CD4-positive, alpha-beta memory T cell (primary cell): ENCODE measurements around the gene CXADR. TPM values are rescaled to one million over a fixed set of nuclear protein-coding genes. Genes with fewer than 3 reads are reported as not detected.

Source experiments
- CTCF ChIA-PET: fragments of 350-600 bp; sonication (Branson Sonifier 250); formaldehyde crosslinking; loops from one replicate; lab custom pipeline; 2021; ENCODE audit warnings: inconsistent platforms; ENCODE audit not compliant: partially characterized antibody; lab: Charles Lee
- POLR2A ChIA-PET: fragments of 350-600 bp; sonication (Branson Sonifier 250); formaldehyde crosslinking; loops from one replicate; lab custom pipeline; 2021; ENCODE audit not compliant: partially characterized antibody; lab: Charles Lee
- DNase-seq, 5 donors: peaks; one replicate each; pipeline versions ENCODE4 v3.0.0 to v3.0.0-alpha.2; 2020 to 2022; ENCODE audit warnings: mixed read lengths in 1 of 5
- H3K27ac ChIP-seq: one replicate; pipeline ENCODE4 v1.7.0; 2013; ENCODE audit warnings: low read depth, low read length
- H3K27me3 ChIP-seq: 2 replicates; pipeline ENCODE4 v1.7.0; 2013; ENCODE audit warnings: mild to moderate bottlenecking, low read length, moderate library complexity; ENCODE audit not compliant: insufficient read depth
- H3K36me3 ChIP-seq: 2 replicates; pipeline ENCODE4 v1.7.0; 2013; ENCODE audit warnings: mild to moderate bottlenecking, low read length, moderate library complexity; ENCODE audit not compliant: insufficient read depth
- H3K4me1 ChIP-seq: 2 replicates; pipeline ENCODE4 v1.7.0; 2013; ENCODE audit warnings: mild to moderate bottlenecking, low read length, moderate library complexity; ENCODE audit not compliant: insufficient read depth
- H3K4me3 ChIP-seq, 2 donors: one replicate each; pipeline ENCODE4 v1.7.0; 2013; ENCODE audit warnings: low read length in 2 of 2, mild to moderate bottlenecking in 1 of 2
- H3K9me3 ChIP-seq, 2 donors: one replicate each; pipeline ENCODE4 v1.7.0; 2013; ENCODE audit warnings: low read length in 2 of 2, control low read depth in 1 of 2; ENCODE audit not compliant: control insufficient read depth in 1 of 2
- H3K27ac Mint-ChIP-seq, 7 donors: one replicate each; pipeline ENCODE4 v1.8.0; 2020 to 2021; ENCODE audit warnings: mixed read lengths in 7 of 7, mild to moderate bottlenecking in 6 of 7, inconsistent platforms in 3 of 7, moderate library complexity in 3 of 7
- H3K27me3 Mint-ChIP-seq, 2 donors: one replicate each; pipeline ENCODE4 v1.8.0; 2020 to 2021; ENCODE audit warnings: mixed read lengths in 2 of 2
- H3K36me3 Mint-ChIP-seq, 2 donors: one replicate each; pipeline ENCODE4 v1.8.0; 2020 to 2021; ENCODE audit warnings: mixed read lengths in 2 of 2, inconsistent platforms in 1 of 2, mild to moderate bottlenecking in 1 of 2
- H3K4me1 Mint-ChIP-seq, 4 donors: one replicate each; pipeline ENCODE4 v1.8.0; 2020 to 2021; ENCODE audit warnings: mixed read lengths in 4 of 4, mild to moderate bottlenecking in 1 of 4
- H3K4me3 Mint-ChIP-seq, 8 donors: one replicate each; pipeline ENCODE4 v1.8.0; 2020 to 2021; ENCODE audit warnings: mixed read lengths in 8 of 8, mild to moderate bottlenecking in 7 of 8, moderate library complexity in 6 of 8, inconsistent platforms in 3 of 8
- H3K9me3 Mint-ChIP-seq, 8 donors: one replicate each; pipeline ENCODE4 v1.8.0; 2020 to 2021; ENCODE audit warnings: mixed read lengths in 8 of 8, mild to moderate bottlenecking in 5 of 8, inconsistent platforms in 3 of 8, moderate library complexity in 1 of 8
- intact Hi-C: fragments of 100-400 bp; cut with micrococcal nuclease; formaldehyde crosslinking; loops from one replicate; pipeline ENCODE4 v1.15.1; 2023
- polyA plus RNA-seq, 2 donors: library from polyadenylated mRNA; unstranded; fragments of 300-500 nt; fragmentation: Illumina TruSeq; gene quantifications; one replicate each; pipeline ENCODE4 v1.2.3, GENCODE V29; 2021
- total RNA-seq, 2 experiments: library from RNA; stranded (reverse); gene quantifications; one replicate each; pipeline ENCODE4 v1.2.3, GENCODE V29; 2021

CXADR gene
- total and polyA plus RNA-seq, 4 experiments from 2014 or later = 0.13 to 1.4 (median 0.82) TPM

DNA sequence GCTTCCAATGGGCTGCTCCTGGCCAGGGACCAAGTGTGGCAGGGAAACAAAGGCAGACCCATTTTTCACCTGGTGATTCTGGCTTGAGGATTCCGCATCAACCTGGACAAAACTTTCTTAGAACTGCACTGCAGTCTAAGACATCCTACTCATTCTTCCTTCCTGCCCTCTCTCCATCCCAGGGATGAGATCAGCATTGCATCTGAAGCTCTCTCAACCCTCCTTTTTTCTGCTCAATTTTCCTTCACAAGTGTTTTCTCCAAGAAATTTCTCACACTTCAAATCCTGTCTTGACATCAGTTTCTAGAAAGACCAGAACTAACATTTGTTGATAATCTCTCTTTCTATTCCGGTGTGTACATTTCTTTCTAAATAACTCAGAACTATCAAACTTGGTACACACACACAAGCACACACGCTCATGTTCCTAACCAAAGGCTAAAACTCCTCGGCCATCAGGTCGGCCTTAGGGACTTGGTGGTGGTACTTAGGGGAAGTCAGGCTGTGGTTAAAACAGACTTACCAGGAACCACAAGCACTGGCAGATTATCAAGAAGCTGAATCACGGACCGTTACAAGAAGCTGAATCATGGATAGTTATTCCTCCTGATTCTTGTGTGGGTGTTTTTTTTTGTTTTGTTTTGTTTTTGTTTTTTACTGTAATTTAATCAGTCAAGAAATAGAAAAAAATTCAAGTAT lies 21.0 kb upstream of the CXADR start:
- Histone ChIP-seq H3K36me3 (no peaks in the 10 kb centered on the region), H3K9me3 (no peaks in the 10 kb centered on the region), H3K4me1 (no peaks in the 10 kb centered on the region), H3K27me3 (no peaks in the 10 kb centered on the region), H3K4me3 (no peak overlapping the region), H3K27ac (no peak overlapping the region)
- H3K27me3 Mint-ChIP-seq = peaks cover 4% of the 10 kb centered on the region in 2 donors
- H3K9me3 Mint-ChIP-seq = peaks cover 0 to 2% (median 0%) of the 10 kb centered on the region in 8 donors
- no peak overlapping the region for H3K4me3 Mint-ChIP-seq
- no peaks in the 10 kb centered on the region for H3K36me3 Mint-ChIP-seq
- intact Hi-C loops = no loop called here
- H3K27ac Mint-ChIP-seq = no peak overlapping the region
- ChIA-PET CTCF (no interaction called here), POLR2A (no interaction called here)
- H3K4me1 Mint-ChIP-seq = no peaks in the 10 kb centered on the region
- no peak for DNase-seq

DNA sequence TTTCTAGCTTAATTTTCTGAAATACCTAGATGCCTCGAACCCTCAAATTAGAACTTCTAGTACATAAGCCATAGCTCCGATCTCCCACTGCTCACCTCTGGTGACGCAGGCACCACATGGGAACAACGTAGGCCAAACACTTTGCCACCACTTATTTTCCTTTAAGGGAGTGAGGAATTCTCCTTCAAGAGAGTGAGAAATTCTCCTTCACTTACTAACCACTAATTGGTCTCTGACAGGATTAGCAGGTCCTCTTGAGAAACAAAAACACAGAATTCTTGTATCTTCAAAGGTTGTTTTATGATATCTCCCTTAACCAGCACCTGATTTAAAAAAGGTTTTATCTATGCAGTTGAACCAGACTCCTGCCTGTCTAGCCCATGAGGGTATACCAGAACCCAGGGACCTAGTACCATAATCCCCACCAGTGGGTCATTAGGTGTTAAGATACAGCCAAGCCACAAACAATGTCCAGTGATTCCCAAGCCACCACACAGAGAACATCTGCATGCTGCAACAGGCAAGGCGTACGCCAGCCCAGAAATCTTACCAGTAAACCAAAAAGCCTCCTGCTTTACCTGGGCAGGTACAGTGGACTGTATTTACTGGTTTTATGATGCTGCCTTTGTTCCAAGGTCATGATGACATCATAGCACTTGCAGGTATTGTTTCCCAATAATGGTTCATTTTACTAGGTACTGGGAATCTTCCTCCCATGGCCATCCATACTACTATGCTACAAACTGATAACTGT lies 20.3 kb upstream of the CXADR start:
- intact Hi-C loops = no loop called here
- Histone ChIP-seq H3K4me3 (no peak overlapping the region), H3K36me3 (no peaks in the 10 kb centered on the region), H3K27me3 (no peaks in the 10 kb centered on the region), H3K27ac (no peak overlapping the region), H3K4me1 (no peaks in the 10 kb centered on the region), H3K9me3 (no peaks in the 10 kb centered on the region)
- Mint-ChIP-seq H3K4me1 (no peaks in the 10 kb centered on the region), H3K9me3 (peaks cover 0 to 2% (median 0%) of the 10 kb centered on the region in 8 donors), H3K4me3 (no peak overlapping the region), H3K36me3 (no peaks in the 10 kb centered on the region), H3K27me3 (peaks cover 4 to 6% of the 10 kb centered on the region in 2 donors), H3K27ac (no peak overlapping the region)
- ChIA-PET POLR2A (no interaction called here), CTCF (no interaction called here)
- DNase-seq = no peak

DNA sequence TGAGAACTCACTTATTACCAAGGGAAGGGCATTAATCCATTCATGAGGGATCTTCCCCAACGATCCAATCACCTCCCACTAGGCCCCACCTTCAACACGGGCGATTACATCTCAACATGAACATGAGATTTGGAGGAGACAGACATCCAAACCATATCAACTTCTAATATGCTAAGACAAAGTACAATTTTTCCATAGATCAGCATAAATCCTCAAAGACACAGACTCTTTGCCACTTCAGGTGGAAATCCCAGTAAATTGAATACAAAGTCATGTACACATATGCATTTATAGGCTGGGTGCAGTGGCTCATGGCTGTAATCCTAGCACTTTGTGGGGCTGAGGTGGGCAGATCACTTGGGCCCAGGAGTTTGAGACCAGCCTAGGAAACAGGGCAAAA lies 18.8 kb upstream of the CXADR start:
- ChIA-PET CTCF (no interaction called here), POLR2A (no interaction called here)
- intact Hi-C loops = no loop called here
- H3K9me3 ChIP-seq = no peaks in the 10 kb centered on the region
- no peaks in the 10 kb centered on the region for H3K4me1 ChIP-seq
- Mint-ChIP-seq H3K27me3 (peaks cover 6 to 7% of the 10 kb centered on the region in 2 donors), H3K9me3 (peaks cover 0 to 2% (median 0%) of the 10 kb centered on the region in 8 donors), H3K4me3 (no peak overlapping the region), H3K27ac (no peak overlapping the region), H3K36me3 (no peaks in the 10 kb centered on the region), H3K4me1 (no peaks in the 10 kb centered on the region)
- H3K27me3 ChIP-seq = no peaks in the 10 kb centered on the region
- DNase-seq = no peak
- no peaks in the 10 kb centered on the region for H3K36me3 ChIP-seq
- H3K4me3 ChIP-seq = no peak overlapping the region
- H3K27ac ChIP-seq = no peak overlapping the region

DNA sequence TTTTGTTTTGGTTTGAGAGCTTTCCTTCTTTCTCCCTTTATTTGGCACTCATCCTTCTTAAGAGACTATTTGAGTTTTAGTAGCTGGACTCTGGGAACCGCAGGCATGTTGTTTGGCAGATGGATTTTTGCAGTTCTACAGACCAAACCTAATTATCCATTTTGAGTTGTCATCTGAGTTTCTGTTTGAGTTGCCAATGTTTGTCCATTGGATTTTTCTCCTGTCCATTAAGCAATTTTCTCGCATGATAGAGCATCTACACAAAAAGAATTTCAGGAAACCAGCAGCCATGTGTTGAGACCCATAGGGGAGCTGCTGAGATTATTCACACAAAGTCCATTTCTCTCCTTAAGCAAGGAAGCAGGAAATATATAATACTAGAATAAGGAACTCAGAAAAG lies 17.2 kb upstream of the CXADR start:
- Histone ChIP-seq H3K4me1 (no peaks in the 10 kb centered on the region), H3K9me3 (no peaks in the 10 kb centered on the region), H3K27ac (no peak overlapping the region), H3K4me3 (no peak overlapping the region), H3K27me3 (no peaks in the 10 kb centered on the region), H3K36me3 (no peaks in the 10 kb centered on the region)
- Mint-ChIP-seq H3K4me3 (no peak overlapping the region), H3K9me3 (peaks cover 0 to 2% (median 0%) of the 10 kb centered on the region in 8 donors), H3K36me3 (no peaks in the 10 kb centered on the region), H3K27ac (no peak overlapping the region), H3K27me3 (peaks cover 7 to 8% of the 10 kb centered on the region in 2 donors), H3K4me1 (no peaks in the 10 kb centered on the region)
- no peak for DNase-seq
- ChIA-PET POLR2A (no interaction called here), CTCF (no interaction called here)
- intact Hi-C loops = no loop called here

DNA sequence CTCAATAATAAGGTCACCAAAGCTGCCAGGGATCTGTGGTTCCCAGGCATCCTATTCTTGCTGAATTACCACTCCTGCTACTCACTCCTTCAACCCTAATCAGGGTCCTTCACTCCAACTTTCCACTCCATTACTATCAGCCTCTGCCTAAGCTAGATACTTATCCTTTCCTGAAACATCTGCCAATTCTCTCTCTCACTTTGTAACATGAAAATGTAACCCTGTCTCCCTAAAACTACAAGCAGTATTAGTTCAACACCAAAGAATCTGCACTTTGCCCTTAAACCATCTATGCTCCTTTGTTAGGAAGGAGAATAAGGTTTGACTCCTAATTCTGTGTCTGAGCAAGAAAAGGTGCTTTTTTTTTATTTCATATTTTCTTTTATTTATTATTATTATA lies 15.5 kb upstream of the CXADR start:
- H3K9me3 Mint-ChIP-seq = peaks cover 0 to 2% (median 0%) of the 10 kb centered on the region in 8 donors
- no peak overlapping the region for H3K4me3 Mint-ChIP-seq
- ChIA-PET POLR2A (no interaction called here), CTCF (no interaction called here)
- intact Hi-C loops = no loop called here
- H3K9me3 ChIP-seq = no peaks in the 10 kb centered on the region
- no peak overlapping the region for H3K4me3 ChIP-seq
- no peak overlapping the region for H3K27ac Mint-ChIP-seq
- DNase-seq = no peak
- no peak overlapping the region for H3K27ac ChIP-seq
- no peaks in the 10 kb centered on the region for H3K4me1 ChIP-seq
- no peaks in the 10 kb centered on the region for H3K36me3 ChIP-seq
- no peaks in the 10 kb centered on the region for H3K27me3 ChIP-seq
- no peaks in the 10 kb centered on the region for H3K36me3 Mint-ChIP-seq
- peaks cover 7 to 8% of the 10 kb centered on the region in 2 donors for H3K27me3 Mint-ChIP-seq
- no peaks in the 10 kb centered on the region for H3K4me1 Mint-ChIP-seq

DNA sequence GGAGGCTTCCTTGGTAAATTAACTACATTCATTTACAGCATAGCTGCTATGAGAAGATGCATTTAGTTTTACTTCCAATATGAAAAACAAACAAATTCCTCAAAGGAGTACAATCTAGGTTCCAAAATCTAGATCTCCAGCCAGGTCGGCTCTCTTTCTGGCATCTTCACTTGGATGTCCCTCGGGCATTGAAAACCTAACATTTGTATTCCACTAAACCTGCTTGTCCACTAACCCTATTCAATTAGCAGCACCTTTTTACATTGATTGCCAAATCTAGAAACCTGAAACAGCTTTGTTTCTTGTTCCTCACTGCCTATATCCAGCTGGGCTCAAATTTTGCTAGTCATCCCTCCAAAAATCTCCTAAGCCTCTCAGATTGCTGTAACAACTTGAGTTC lies 14.3 kb upstream of the CXADR start:
- Mint-ChIP-seq H3K27ac (no peak overlapping the region), H3K4me1 (no peaks in the 10 kb centered on the region), H3K9me3 (peaks cover 0 to 2% (median 0%) of the 10 kb centered on the region in 8 donors), H3K4me3 (no peak overlapping the region), H3K36me3 (no peaks in the 10 kb centered on the region), H3K27me3 (peaks cover 7 to 8% of the 10 kb centered on the region in 2 donors)
- no peak overlapping the region for H3K4me3 ChIP-seq
- intact Hi-C loops = no loop called here
- DNase-seq = no peak
- no peak overlapping the region for H3K27ac ChIP-seq
- no peaks in the 10 kb centered on the region for H3K9me3 ChIP-seq
- no peaks in the 10 kb centered on the region for H3K36me3 ChIP-seq
- no peaks in the 10 kb centered on the region for H3K27me3 ChIP-seq
- no peaks in the 10 kb centered on the region for H3K4me1 ChIP-seq
- CTCF ChIA-PET = no interaction called here
- POLR2A ChIA-PET = no interaction called here

DNA sequence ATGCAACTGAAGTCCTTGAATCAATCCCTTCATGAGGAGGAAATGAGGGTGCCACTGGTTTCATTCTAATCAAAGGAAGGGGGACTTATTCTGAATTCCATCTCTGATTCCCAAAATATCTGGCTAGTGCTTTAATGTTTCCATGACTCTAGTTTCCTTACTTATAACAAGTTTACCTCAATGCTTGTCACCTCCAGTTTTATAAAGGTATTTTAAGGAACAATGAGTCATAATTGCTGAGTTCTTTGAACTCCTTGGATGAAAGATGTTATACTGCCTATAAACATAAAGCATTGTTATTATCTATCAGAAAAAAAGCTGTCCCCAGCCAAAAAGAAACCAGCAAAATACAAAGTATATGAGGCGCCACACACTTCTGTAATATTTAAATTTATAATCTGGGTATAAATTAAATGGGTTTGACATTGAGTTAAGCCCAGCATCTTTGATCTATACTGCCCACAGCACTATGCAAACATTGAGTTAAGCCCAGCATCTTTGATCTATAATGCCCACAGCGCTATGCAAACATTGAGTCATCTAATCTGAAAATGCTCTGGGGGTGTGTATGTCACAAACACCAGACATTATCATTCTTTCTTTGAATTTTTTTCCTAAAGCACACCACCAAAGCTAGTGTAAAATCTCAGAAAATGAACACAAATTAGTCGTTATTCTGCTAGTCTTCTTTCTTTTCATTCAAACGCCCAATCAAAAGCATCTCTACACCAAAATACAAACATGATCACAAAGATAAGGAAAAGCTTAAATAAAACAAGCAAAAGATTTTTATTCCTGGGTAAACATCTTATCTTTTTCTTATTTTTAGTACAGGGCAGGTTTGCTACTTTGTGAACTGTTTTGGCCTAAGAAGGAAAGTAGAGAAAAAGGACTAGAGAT lies 11.5 kb upstream of the CXADR start:
- ChIA-PET POLR2A (no interaction called here), CTCF (no interaction called here)
- no peak overlapping the region for H3K27ac Mint-ChIP-seq
- H3K36me3 ChIP-seq = no peaks in the 10 kb centered on the region
- H3K4me1 ChIP-seq = no peaks in the 10 kb centered on the region
- no peaks in the 10 kb centered on the region for H3K9me3 ChIP-seq
- H3K4me3 ChIP-seq = no peak overlapping the region
- intact Hi-C loops = no loop called here
- peaks cover 4 to 5% of the 10 kb centered on the region in 2 donors for H3K27me3 Mint-ChIP-seq
- H3K9me3 Mint-ChIP-seq = peaks cover 0 to 6% (median under 1%) of the 10 kb centered on the region in 8 donors
- no peaks in the 10 kb centered on the region for H3K36me3 Mint-ChIP-seq
- no peaks in the 10 kb centered on the region for H3K4me1 Mint-ChIP-seq
- peak overlapping the region in 1 of 8 donors; percentile 0 for H3K4me3 Mint-ChIP-seq
- H3K27me3 ChIP-seq = no peaks in the 10 kb centered on the region
- H3K27ac ChIP-seq = no peak overlapping the region
- no peak for DNase-seq
